ENCODE measurements around the gene AGBL4.

AGBL4 gene

DNA sequence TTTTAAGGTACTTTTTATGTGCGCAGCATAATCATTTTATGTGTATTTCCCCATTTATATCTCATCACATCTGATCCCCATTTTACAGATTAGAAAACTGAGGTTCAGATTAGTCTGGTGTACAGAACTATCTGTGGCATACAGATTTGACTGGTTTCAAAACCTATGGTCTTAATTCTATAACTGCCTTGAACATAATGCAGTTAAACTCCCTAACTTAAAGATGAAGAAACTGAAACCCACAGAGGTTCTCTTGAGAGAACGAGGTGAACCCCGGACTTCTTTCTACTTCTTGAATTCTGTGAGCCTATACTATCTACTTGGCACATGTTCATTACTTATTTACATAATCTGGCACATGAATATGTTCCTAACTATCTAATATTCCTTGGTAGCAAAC is 479.1 kb downstream of the AGBL4 start:
- Histone ChIP-seq H4K8ac (ENCODE audit: low read length) (no peak overlapping the region), H3K4me2 (ENCODE audit: low read length, poor library complexity, severe bottlenecking) (no peak overlapping the region), H3K9me3 (ENCODE audit: control insufficient read depth, low read length) (peaks cover 17% of the 10 kb centered on the region), H2AFZ (ENCODE audit: low read depth, low read length) (no peak overlapping the region), H3K23ac (ENCODE audit: low read length in 2 of 2) (no peak overlapping the region), H3K79me1 (replicated peaks; ENCODE audit: low read length, poor library complexity, severe bottlenecking) (no peaks in the 10 kb centered on the region), H3K18ac (ENCODE audit: low read depth in 1 of 2, low read length in 2 of 2) (no peak overlapping the region), H3K4me1 (ENCODE audit: control insufficient read depth, insufficient read depth, low read depth, low read length) (no peaks in the 10 kb centered on the region), H3K36me3 (ENCODE audit: control insufficient read depth in 1 of 2, insufficient read depth in 2 of 2, low read depth in 1 of 2, low read length in 2 of 2) (no peaks in the 10 kb centered on the region), H4K91ac (ENCODE audit: low read length) (no peak overlapping the region), H3K9ac (ENCODE audit: low read length) (no peak overlapping the region), H2BK12ac (ENCODE audit: low read length in 2 of 2) (no peak overlapping the region), H3K14ac (ENCODE audit: low read length in 2 of 2) (no peak overlapping the region), H2BK5ac (ENCODE audit: low read depth, low read length, poor library complexity, severe bottlenecking) (no peak overlapping the region), H2BK15ac (ENCODE audit: low read depth, poor library complexity, severe bottlenecking) (no peak overlapping the region), H3K27ac (ENCODE audit: low read length, poor library complexity, severe bottlenecking) (no peak overlapping the region), H2BK120ac (ENCODE audit: low read depth, low read length) (no peak overlapping the region), H3K27me3 (ENCODE audit: control insufficient read depth in 1 of 2, insufficient read depth in 1 of 2, low read length in 2 of 2) (no peaks in the 10 kb centered on the region), H3K4me3 (ENCODE audit: insufficient read depth in 1 of 2, low read depth in 1 of 2, low read length in 2 of 2) (no peak overlapping the region), H2AK5ac (ENCODE audit: low read length, severe bottlenecking) (no peak overlapping the region), H3K4ac (ENCODE audit: low read depth in 1 of 2, low read length in 2 of 2) (no peak overlapping the region)
- no peak for DNase-seq
- 69% methylated on average over 3 of the region's 3 CpGs for WGBS

DNA sequence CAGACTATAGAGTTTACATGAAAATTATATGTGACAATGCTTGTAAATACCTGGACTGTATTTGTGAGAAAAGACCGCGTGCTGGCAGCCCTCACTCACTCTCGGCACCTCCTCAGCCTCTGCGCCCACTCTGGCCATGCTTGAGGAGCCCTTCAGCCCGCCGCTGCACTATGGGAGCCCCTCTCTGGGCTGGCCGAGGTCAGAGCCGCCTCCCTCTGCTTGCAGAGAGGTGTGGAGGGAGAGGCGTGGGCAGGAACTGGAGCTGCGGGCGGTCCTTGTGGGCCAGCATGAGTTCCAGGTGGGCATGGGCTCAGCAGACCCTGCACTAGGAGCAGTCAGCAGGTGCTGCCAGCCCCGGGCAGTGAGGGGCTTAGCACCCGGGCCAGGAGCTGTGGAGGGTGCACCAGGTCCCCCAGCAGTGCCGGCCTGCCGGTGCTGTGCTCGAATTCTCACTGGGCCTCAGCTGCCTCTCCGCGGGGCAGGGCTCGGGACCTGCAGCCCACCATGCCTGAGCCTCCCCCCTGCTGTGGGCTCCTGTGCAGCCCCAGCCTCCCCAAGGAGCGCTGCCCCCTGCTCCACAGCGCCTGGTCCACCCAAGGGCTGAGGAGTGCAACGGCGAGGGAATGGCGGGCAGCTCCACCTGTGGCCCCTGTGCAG is 482.5 kb downstream of the AGBL4 start:
- H4K8ac ChIP-seq (ENCODE audit: low read length): no peak overlapping the region
- H3K4ac ChIP-seq (ENCODE audit: low read depth in 1 of 2, low read length in 2 of 2): no peak overlapping the region
- H3K9me3 ChIP-seq (ENCODE audit: control insufficient read depth, low read length): peaks cover 16% of the 10 kb centered on the region
- H3K23ac ChIP-seq (ENCODE audit: low read length in 2 of 2): no peak overlapping the region
- no peak overlapping the region for H3K18ac ChIP-seq (ENCODE audit: low read depth in 1 of 2, low read length in 2 of 2)
- no peak overlapping the region for H3K14ac ChIP-seq (ENCODE audit: low read length in 2 of 2)
- no peak overlapping the region for H3K4me2 ChIP-seq (ENCODE audit: low read length, poor library complexity, severe bottlenecking)
- no peak for DNase-seq
- H4K91ac ChIP-seq (ENCODE audit: low read length): peak overlapping the region; percentile 7
- H3K9ac ChIP-seq (ENCODE audit: low read length): no peak overlapping the region
- no peak overlapping the region for H2BK12ac ChIP-seq (ENCODE audit: low read length in 2 of 2)
- H3K4me1 ChIP-seq (ENCODE audit: control insufficient read depth, insufficient read depth, low read depth, low read length): no peaks in the 10 kb centered on the region
- H2BK120ac ChIP-seq (ENCODE audit: low read depth, low read length): no peak overlapping the region
- 79% methylated on average over 24 of the region's 24 CpGs for whole genome bisulfite sequencing
- no peaks in the 10 kb centered on the region for H3K27me3 ChIP-seq (ENCODE audit: control insufficient read depth in 1 of 2, insufficient read depth in 1 of 2, low read length in 2 of 2)
- H3K36me3 ChIP-seq (ENCODE audit: control insufficient read depth in 1 of 2, insufficient read depth in 2 of 2, low read depth in 1 of 2, low read length in 2 of 2): no peaks in the 10 kb centered on the region
- no peaks in the 10 kb centered on the region for H3K79me1 ChIP-seq (replicated peaks; ENCODE audit: low read length, poor library complexity, severe bottlenecking)
- no peak overlapping the region for H3K4me3 ChIP-seq (ENCODE audit: insufficient read depth in 1 of 2, low read depth in 1 of 2, low read length in 2 of 2)
- H2BK15ac ChIP-seq (ENCODE audit: low read depth, poor library complexity, severe bottlenecking): no peak overlapping the region
- H2AFZ ChIP-seq (ENCODE audit: low read depth, low read length): no peak overlapping the region
- no peak overlapping the region for H2AK5ac ChIP-seq (ENCODE audit: low read length, severe bottlenecking)
- H2BK5ac ChIP-seq (ENCODE audit: low read depth, low read length, poor library complexity, severe bottlenecking): no peak overlapping the region
- no peak overlapping the region for H3K27ac ChIP-seq (ENCODE audit: low read length, poor library complexity, severe bottlenecking)

DNA sequence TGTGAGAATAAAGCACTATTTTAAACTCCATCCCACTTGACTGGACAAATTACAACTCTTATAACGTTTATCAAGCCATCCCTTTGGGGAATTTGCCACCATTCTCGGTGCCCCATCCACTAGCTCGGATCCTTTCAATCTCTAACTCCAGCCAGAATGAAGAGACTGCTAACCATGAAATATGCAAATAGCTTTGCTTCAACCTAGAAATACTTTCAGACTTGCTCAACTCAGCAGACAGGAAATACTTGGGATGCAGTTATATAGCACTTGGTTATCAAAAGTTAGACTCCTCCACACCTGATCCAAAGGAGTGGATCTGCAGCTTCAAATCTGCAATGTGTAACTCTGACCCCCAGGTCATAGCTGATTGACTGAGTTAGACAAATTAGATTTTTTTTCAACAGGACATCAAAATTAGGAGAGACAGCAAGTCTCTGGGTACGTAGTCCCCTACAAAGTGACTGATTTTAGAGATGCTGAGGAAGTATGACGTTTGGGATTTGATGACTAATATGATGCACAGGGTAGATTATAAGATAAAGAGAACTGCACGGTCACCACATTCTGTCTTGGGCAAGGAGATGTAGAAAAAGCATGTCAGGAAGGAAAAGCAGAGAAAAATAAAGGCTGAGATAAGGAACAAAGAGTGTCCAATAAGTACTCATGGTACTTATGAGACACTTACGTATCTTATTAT is 496.0 kb downstream of the AGBL4 start:
- Histone ChIP-seq H2BK120ac (ENCODE audit: low read depth, low read length) (no peak overlapping the region), H2BK5ac (ENCODE audit: low read depth, low read length, poor library complexity, severe bottlenecking) (no peak overlapping the region), H3K36me3 (ENCODE audit: control insufficient read depth in 1 of 2, insufficient read depth in 2 of 2, low read depth in 1 of 2, low read length in 2 of 2) (no peaks in the 10 kb centered on the region), H3K18ac (ENCODE audit: low read depth in 1 of 2, low read length in 2 of 2) (no peak overlapping the region), H2AFZ (ENCODE audit: low read depth, low read length) (no peak overlapping the region), H3K23ac (ENCODE audit: low read length in 2 of 2) (no peak overlapping the region), H2BK12ac (ENCODE audit: low read length in 2 of 2) (no peak overlapping the region), H2AK5ac (ENCODE audit: low read length, severe bottlenecking) (no peak overlapping the region), H2BK15ac (ENCODE audit: low read depth, poor library complexity, severe bottlenecking) (no peak overlapping the region), H4K8ac (ENCODE audit: low read length) (no peak overlapping the region), H3K4me1 (ENCODE audit: control insufficient read depth, insufficient read depth, low read depth, low read length) (no peaks in the 10 kb centered on the region), H3K4me3 (ENCODE audit: insufficient read depth in 1 of 2, low read depth in 1 of 2, low read length in 2 of 2) (no peak overlapping the region), H3K9ac (ENCODE audit: low read length) (no peak overlapping the region), H3K27me3 (ENCODE audit: control insufficient read depth in 1 of 2, insufficient read depth in 1 of 2, low read length in 2 of 2) (no peaks in the 10 kb centered on the region), H4K91ac (ENCODE audit: low read length) (no peak overlapping the region), H3K4ac (ENCODE audit: low read depth in 1 of 2, low read length in 2 of 2) (no peak overlapping the region), H3K14ac (ENCODE audit: low read length in 2 of 2) (no peak overlapping the region), H3K27ac (ENCODE audit: low read length, poor library complexity, severe bottlenecking) (no peak overlapping the region), H3K79me1 (replicated peaks; ENCODE audit: low read length, poor library complexity, severe bottlenecking) (no peaks in the 10 kb centered on the region), H3K4me2 (ENCODE audit: low read length, poor library complexity, severe bottlenecking) (no peak overlapping the region), H3K9me3 (ENCODE audit: control insufficient read depth, low read length) (no peaks in the 10 kb centered on the region)
- DNase-seq: no peak
- 57% methylated on average over 7 of the region's 7 CpGs for WGBS

DNA sequence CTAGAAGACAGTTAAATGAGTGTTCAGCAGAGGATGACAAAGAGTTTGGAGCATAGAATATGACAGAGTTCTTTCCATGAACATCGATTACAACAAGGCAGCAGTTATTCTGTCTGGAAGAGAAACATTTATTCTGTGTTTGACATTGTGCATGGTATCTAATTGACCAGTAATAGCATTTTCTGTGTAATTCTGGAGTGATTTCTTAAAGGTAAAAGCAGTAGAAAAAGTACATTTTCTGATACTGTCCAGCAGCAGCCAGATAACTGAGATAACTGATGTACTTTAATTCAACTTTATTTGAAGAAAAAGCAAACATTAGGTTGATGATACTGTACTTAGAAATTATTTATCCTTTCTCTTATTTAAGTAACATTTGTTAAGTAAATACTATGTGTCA is 497.1 kb downstream of the AGBL4 start:
- Histone ChIP-seq H2AFZ (ENCODE audit: low read depth, low read length) (no peak overlapping the region), H3K79me1 (replicated peaks; ENCODE audit: low read length, poor library complexity, severe bottlenecking) (no peaks in the 10 kb centered on the region), H3K27me3 (ENCODE audit: control insufficient read depth in 1 of 2, insufficient read depth in 1 of 2, low read length in 2 of 2) (no peaks in the 10 kb centered on the region), H3K27ac (ENCODE audit: low read length, poor library complexity, severe bottlenecking) (no peak overlapping the region), H3K4me3 (ENCODE audit: insufficient read depth in 1 of 2, low read depth in 1 of 2, low read length in 2 of 2) (no peak overlapping the region), H3K36me3 (ENCODE audit: control insufficient read depth in 1 of 2, insufficient read depth in 2 of 2, low read depth in 1 of 2, low read length in 2 of 2) (no peaks in the 10 kb centered on the region), H3K23ac (ENCODE audit: low read length in 2 of 2) (no peak overlapping the region), H3K4me1 (ENCODE audit: control insufficient read depth, insufficient read depth, low read depth, low read length) (no peaks in the 10 kb centered on the region), H3K9ac (ENCODE audit: low read length) (no peak overlapping the region), H4K91ac (ENCODE audit: low read length) (no peak overlapping the region), H3K4ac (ENCODE audit: low read depth in 1 of 2, low read length in 2 of 2) (no peak overlapping the region), H3K18ac (ENCODE audit: low read depth in 1 of 2, low read length in 2 of 2) (no peak overlapping the region), H3K4me2 (ENCODE audit: low read length, poor library complexity, severe bottlenecking) (no peak overlapping the region), H2BK15ac (ENCODE audit: low read depth, poor library complexity, severe bottlenecking) (no peak overlapping the region), H2AK5ac (ENCODE audit: low read length, severe bottlenecking) (no peak overlapping the region), H2BK120ac (ENCODE audit: low read depth, low read length) (no peak overlapping the region), H2BK12ac (ENCODE audit: low read length in 2 of 2) (no peak overlapping the region), H4K8ac (ENCODE audit: low read length) (no peak overlapping the region), H3K9me3 (ENCODE audit: control insufficient read depth, low read length) (no peaks in the 10 kb centered on the region), H3K14ac (ENCODE audit: low read length in 2 of 2) (no peak overlapping the region), H2BK5ac (ENCODE audit: low read depth, low read length, poor library complexity, severe bottlenecking) (no peak overlapping the region)
- no peak for DNase-seq
- 77% methylated on average over 1 of the region's 1 CpG for WGBS

Data from mesenchymal stem cell (in vitro differentiated cells and primary cell).